DND-41 (cell line): ENCODE results near the gene HIPK1.

Source experiments
- ATAC-seq: fragments of 200-7000 bp; cut with Tn5 transposase; 3 replicates; pipeline ENCODE4 v1.9.1; 2021; ENCODE audit warnings: low read depth; ENCODE audit not compliant: insufficient read depth
- DNase-seq: peaks from one replicate; pipeline ENCODE4 v3.0.0-alpha.2; 2020
- H2AFZ ChIP-seq: 2 replicates; pipeline ENCODE4 v1.6.0; 2012; ENCODE audit warnings: low read depth, low read length
- H3K27ac ChIP-seq: 2 replicates; pipeline ENCODE4 v1.5.1; 2012; ENCODE audit warnings: low read length, inconsistent platforms
- H3K27me3 ChIP-seq: fragments of 200-600 bp; sonication (generic); 2 replicates; pipeline ENCODE4 v1.6.0; 2012; ENCODE audit warnings: low read length, mild to moderate bottlenecking, inconsistent platforms; ENCODE audit not compliant: insufficient read depth, poor library complexity
- H3K36me3 ChIP-seq: 2 replicates; pipeline ENCODE4 v1.5.1; 2012; ENCODE audit warnings: low read length, inconsistent platforms; ENCODE audit not compliant: insufficient read depth
- H3K4me1 ChIP-seq: 2 replicates; pipeline ENCODE4 v1.5.1; 2012; ENCODE audit warnings: mild to moderate bottlenecking, low read length; ENCODE audit not compliant: insufficient read depth
- H3K4me2 ChIP-seq: 2 replicates; pipeline ENCODE4 v1.6.0; 2012; ENCODE audit warnings: mild to moderate bottlenecking, moderate library complexity, low read length, inconsistent platforms; ENCODE audit not compliant: insufficient read depth
- H3K4me3 ChIP-seq, 2 experiments: fragments of 200-600 bp in 1 of 2; shearing (Covaris generic) in 1 of 2; 2 replicates each; pipeline ENCODE4 v1.5.1; 2012 to 2016; ENCODE audit warnings: inconsistent platforms in 2 of 2, low read length in 2 of 2, mild to moderate bottlenecking in 2 of 2, low read depth in 1 of 2, moderate library complexity in 1 of 2
- H3K79me2 ChIP-seq: 2 replicates; pipeline ENCODE4 v1.6.0; 2012; ENCODE audit warnings: low read length, inconsistent platforms; ENCODE audit not compliant: insufficient read depth
- H3K9ac ChIP-seq: 2 replicates; pipeline ENCODE4 v1.6.0; 2012; ENCODE audit warnings: low read depth, mild to moderate bottlenecking, inconsistent platforms, low read length, moderate library complexity
- H3K9me3 ChIP-seq: 2 replicates; pipeline ENCODE4 v1.5.1; 2012; ENCODE audit warnings: low read length, moderate library complexity, mild to moderate bottlenecking, inconsistent platforms; ENCODE audit not compliant: insufficient read depth, severe bottlenecking
- H4K20me1 ChIP-seq: 2 replicates; pipeline ENCODE4 v1.6.0; 2012; ENCODE audit warnings: low read length; ENCODE audit not compliant: insufficient read depth
- EZH2 ChIP-seq: IDR thresholded peaks from 3 replicates; pipeline ENCODE4 v1.6.1; 2012; ENCODE audit warnings: borderline replicate concordance, low read depth, mild to moderate bottlenecking, moderate library complexity, low read length, inconsistent platforms; ENCODE audit not compliant: severe bottlenecking
- TF ChIP-seq, protein P1 (sequence below): IDR thresholded peaks from 2 replicates; pipeline ENCODE4 v1.5.1; 2012; ENCODE audit warnings: borderline replicate concordance, low read length, moderate library complexity, mild to moderate bottlenecking; ENCODE audit not compliant: poor library complexity, severe bottlenecking; ENCODE audit errors: extremely low read depth

HIPK1 gene

DNA sequence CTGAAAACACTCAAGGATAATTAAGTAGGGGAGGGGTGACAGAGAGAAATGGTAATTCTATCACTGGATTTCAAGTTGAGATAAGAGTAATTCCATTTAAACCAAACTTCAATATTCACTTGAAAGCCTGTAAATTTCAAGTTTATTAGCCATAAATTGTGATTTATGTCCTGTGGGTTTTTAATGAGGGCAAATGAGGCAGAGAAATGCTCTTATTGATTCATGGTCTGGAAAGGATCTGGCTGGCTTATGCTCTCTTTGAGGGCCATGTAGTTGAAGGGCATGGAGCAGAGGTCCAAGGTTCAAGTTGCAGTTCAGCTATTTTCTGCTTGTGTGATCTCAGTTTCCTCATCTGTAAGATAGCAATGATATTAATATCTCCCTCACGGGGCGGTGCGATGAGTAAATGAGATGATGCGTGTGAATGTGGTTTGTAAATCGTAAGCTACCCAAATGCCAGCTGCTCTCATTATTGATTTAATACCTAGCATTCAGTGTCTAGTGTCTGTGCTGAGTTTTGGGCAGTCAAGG lies 62.4 kb downstream of the HIPK1 start:
- no peaks in the 10 kb centered on the region for H3K79me2 ChIP-seq
- no peak overlapping the region for H3K4me3 ChIP-seq
- no peaks in the 10 kb centered on the region for H3K36me3 ChIP-seq
- H3K4me1 ChIP-seq, result no peaks in the 10 kb centered on the region
- H4K20me1 ChIP-seq, result no peaks in the 10 kb centered on the region
- no peak overlapping the region for H3K4me2 ChIP-seq
- H2AFZ ChIP-seq, result no peak overlapping the region
- TF ChIP-seq, protein P1, sequence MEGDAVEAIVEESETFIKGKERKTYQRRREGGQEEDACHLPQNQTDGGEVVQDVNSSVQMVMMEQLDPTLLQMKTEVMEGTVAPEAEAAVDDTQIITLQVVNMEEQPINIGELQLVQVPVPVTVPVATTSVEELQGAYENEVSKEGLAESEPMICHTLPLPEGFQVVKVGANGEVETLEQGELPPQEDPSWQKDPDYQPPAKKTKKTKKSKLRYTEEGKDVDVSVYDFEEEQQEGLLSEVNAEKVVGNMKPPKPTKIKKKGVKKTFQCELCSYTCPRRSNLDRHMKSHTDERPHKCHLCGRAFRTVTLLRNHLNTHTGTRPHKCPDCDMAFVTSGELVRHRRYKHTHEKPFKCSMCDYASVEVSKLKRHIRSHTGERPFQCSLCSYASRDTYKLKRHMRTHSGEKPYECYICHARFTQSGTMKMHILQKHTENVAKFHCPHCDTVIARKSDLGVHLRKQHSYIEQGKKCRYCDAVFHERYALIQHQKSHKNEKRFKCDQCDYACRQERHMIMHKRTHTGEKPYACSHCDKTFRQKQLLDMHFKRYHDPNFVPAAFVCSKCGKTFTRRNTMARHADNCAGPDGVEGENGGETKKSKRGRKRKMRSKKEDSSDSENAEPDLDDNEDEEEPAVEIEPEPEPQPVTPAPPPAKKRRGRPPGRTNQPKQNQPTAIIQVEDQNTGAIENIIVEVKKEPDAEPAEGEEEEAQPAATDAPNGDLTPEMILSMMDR, result no peak
- no peak for TF ChIP-seq EZH2
- no peaks in the 10 kb centered on the region for H3K27me3 ChIP-seq
- no peak overlapping the region for H3K9ac ChIP-seq
- DNase-seq, result no peak
- ATAC-seq, result no peak
- H3K27ac ChIP-seq, result no peak overlapping the region
- peaks cover 19% of the 10 kb centered on the region for H3K9me3 ChIP-seq

DNA sequence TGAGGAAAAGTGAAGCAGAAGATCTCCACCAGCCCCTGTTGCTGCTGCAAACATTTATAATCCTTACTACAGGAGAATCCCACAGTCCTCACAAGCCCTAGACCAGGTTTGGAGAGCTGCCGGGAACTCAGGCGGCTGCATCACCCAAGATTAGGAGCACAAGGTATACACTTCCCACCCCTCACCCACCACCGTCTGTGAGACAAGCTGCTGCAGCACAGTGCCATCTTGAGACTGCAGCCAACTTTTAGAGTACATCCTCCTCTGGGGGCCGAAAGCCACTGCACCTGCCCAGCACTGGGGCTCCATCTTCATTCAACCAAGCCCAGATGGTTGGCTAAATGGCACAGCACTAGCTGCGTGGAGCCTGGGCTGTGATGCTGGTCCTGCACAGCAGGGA lies 63.9 kb downstream of the HIPK1 start:
- no peak overlapping the region for H3K27ac ChIP-seq
- no peaks in the 10 kb centered on the region for H3K27me3 ChIP-seq
- DNase-seq (no peak), ATAC-seq (no peak)
- no peak overlapping the region for H3K9ac ChIP-seq
- H4K20me1 ChIP-seq, result no peaks in the 10 kb centered on the region
- no peaks in the 10 kb centered on the region for H3K4me1 ChIP-seq
- H3K4me3 ChIP-seq, result no peak overlapping the region
- no peak for TF ChIP-seq EZH2
- TF ChIP-seq, protein P1, result no peak
- no peak overlapping the region for H2AFZ ChIP-seq
- no peak overlapping the region for H3K4me2 ChIP-seq
- no peaks in the 10 kb centered on the region for H3K36me3 ChIP-seq
- H3K79me2 ChIP-seq, result no peaks in the 10 kb centered on the region
- H3K9me3 ChIP-seq, result peaks cover 19% of the 10 kb centered on the region

DNA sequence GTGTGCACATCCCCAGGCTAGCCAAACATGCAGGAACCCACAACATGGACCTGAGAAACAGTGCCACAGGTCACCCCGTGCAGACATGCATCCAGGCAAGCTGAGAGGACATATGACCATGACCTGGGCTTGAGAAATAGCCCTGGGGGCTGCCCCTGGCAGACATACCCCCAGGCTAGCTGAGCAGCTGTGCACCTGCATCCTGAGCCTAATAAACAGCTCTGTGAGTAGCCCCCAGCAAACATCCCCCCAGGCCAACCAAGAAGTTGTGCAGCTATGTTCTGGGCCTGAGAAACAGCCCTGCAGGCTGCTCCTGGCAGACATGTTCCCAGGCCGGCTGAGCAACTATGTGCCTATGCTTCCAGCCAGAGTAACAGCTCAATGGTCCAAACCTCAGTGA lies 64.6 kb downstream of the HIPK1 start:
- no peaks in the 10 kb centered on the region for H3K36me3 ChIP-seq
- H4K20me1 ChIP-seq, result no peaks in the 10 kb centered on the region
- H3K4me2 ChIP-seq, result no peak overlapping the region
- ATAC-seq (no peak), DNase-seq (no peak)
- H3K79me2 ChIP-seq, result no peaks in the 10 kb centered on the region
- no peak overlapping the region for H3K9ac ChIP-seq
- H3K4me1 ChIP-seq, result no peaks in the 10 kb centered on the region
- H3K27me3 ChIP-seq, result no peaks in the 10 kb centered on the region
- no peak overlapping the region for H3K4me3 ChIP-seq
- H3K27ac ChIP-seq, result no peak overlapping the region
- peaks cover 19% of the 10 kb centered on the region for H3K9me3 ChIP-seq
- H2AFZ ChIP-seq, result no peak overlapping the region
- TF ChIP-seq EZH2, result no peak
- TF ChIP-seq, protein P1, result no peak

DNA sequence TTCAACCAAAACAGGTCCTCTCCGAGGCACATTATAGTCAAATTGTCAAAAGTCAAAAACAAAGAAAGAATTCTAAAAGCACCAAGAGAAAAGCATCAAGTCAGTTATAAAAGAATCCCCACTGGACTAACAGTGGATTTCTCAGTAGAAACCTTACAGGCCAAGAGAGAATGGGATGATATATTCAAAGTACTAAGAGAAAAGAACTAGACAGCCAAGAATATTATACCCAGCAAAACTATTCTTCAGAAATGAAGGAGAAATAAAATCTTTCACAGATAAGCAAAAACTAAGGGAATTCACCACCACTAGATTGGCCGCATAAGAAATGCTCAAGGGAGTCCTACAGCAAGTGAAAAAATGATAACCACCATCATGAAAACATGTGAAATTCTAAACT lies 66.3 kb downstream of the HIPK1 start:
- TF ChIP-seq, protein P1, result no peak
- no peak for TF ChIP-seq EZH2
- H3K36me3 ChIP-seq, result no peaks in the 10 kb centered on the region
- DNase-seq (no peak), ATAC-seq (no peak)
- H3K9me3 ChIP-seq, result peaks cover 17% of the 10 kb centered on the region
- H4K20me1 ChIP-seq, result no peaks in the 10 kb centered on the region
- H3K27ac ChIP-seq, result no peak overlapping the region
- no peaks in the 10 kb centered on the region for H3K27me3 ChIP-seq
- no peak overlapping the region for H3K4me3 ChIP-seq
- H3K4me2 ChIP-seq, result no peak overlapping the region
- no peak overlapping the region for H2AFZ ChIP-seq
- H3K79me2 ChIP-seq, result no peaks in the 10 kb centered on the region
- no peak overlapping the region for H3K9ac ChIP-seq
- no peaks in the 10 kb centered on the region for H3K4me1 ChIP-seq
